OCI-LY1 (cell line): ENCODE data around the gene LRP8.

Source experiments
- H2AFZ ChIP-seq: fragments of 200-600 bp; sonication (generic), shearing (Covaris generic); 2 replicates; pipeline ENCODE4 v1.6.0; 2014; ENCODE audit warnings: antibody characterized with exemption, mild to moderate bottlenecking, low read length
- H3F3A ChIP-seq: fragments of 200-600 bp; sonication (generic), shearing (Covaris generic); 2 replicates; pipeline ENCODE4 v1.6.0; 2014; ENCODE audit warnings: mild to moderate bottlenecking, antibody characterized with exemption, low read length, moderate library complexity; ENCODE audit not compliant: insufficient read depth
- H3K27ac ChIP-seq: fragments of 200-600 bp; sonication (generic); 2 replicates; pipeline ENCODE4 v1.5.1; 2014; ENCODE audit warnings: low read length, mixed run types, mild to moderate bottlenecking, low read depth; ENCODE audit not compliant: poor library complexity, severe bottlenecking
- H3K27me3 ChIP-seq: fragments of 200-600 bp; sonication (generic); 2 replicates; pipeline ENCODE4 v1.6.0; 2014; ENCODE audit warnings: antibody characterized with exemption, mild to moderate bottlenecking, low read length, moderate library complexity; ENCODE audit not compliant: insufficient read depth
- H3K36me3 ChIP-seq: fragments of 200-600 bp; sonication (generic); 2 replicates; pipeline ENCODE4 v1.6.1; 2014; ENCODE audit warnings: mild to moderate bottlenecking, antibody characterized with exemption, low read length, moderate library complexity, mixed read lengths; ENCODE audit not compliant: insufficient read depth
- H3K4me1 ChIP-seq: fragments of 200-600 bp; sonication (generic); 2 replicates; pipeline ENCODE4 v1.5.1; 2014; ENCODE audit warnings: mild to moderate bottlenecking, low read length, moderate library complexity; ENCODE audit not compliant: insufficient read depth, severe bottlenecking
- H3K4me2 ChIP-seq: fragments of 200-600 bp; sonication (generic), shearing (Covaris generic); 2 replicates; pipeline ENCODE4 v1.6.1; 2014; ENCODE audit warnings: low read length
- H3K4me3 ChIP-seq: fragments of 200-600 bp; sonication (generic); 2 replicates; pipeline ENCODE4 v1.5.1; 2014; ENCODE audit warnings: low read length, low read depth, mild to moderate bottlenecking, mixed read lengths; ENCODE audit not compliant: poor library complexity, severe bottlenecking
- H3K79me2 ChIP-seq: fragments of 200-600 bp; shearing (Covaris generic); 2 replicates; pipeline ENCODE4 v1.6.1; 2016; ENCODE audit warnings: mixed run types, low read length, mixed read lengths; ENCODE audit not compliant: insufficient read depth
- H3K9ac ChIP-seq: fragments of 200-600 bp; sonication (generic), shearing (Covaris generic); 2 replicates; pipeline ENCODE4 v1.6.1; 2014; ENCODE audit warnings: mild to moderate bottlenecking, low read length, mixed read lengths
- H3K9me2 ChIP-seq: fragments of 200-600 bp; sonication (generic), shearing (Covaris generic); 2 replicates; pipeline ENCODE4 v1.6.1; 2014; ENCODE audit warnings: low read depth, mild to moderate bottlenecking, low read length, mixed read lengths
- H3K9me3 ChIP-seq: fragments of 200-600 bp; shearing (Covaris generic); 2 replicates; pipeline ENCODE4 v1.6.1; 2014; ENCODE audit warnings: low read length, mixed read lengths
- H4K20me1 ChIP-seq: fragments of 200-600 bp; sonication (generic), shearing (Covaris generic); 2 replicates; pipeline ENCODE4 v1.6.0; 2016; ENCODE audit warnings: mild to moderate bottlenecking, low read length; ENCODE audit not compliant: insufficient read depth
- CTCF ChIP-seq: fragments of 200-600 bp; sonication (generic), shearing (Covaris generic); IDR thresholded peaks from 2 replicates; pipeline ENCODE4 v1.5.1; 2017; ENCODE audit warnings: mild to moderate bottlenecking, antibody characterized with exemption, low read length, moderate library complexity, mixed read lengths
- EZH2 ChIP-seq: fragments of 200-600 bp; sonication (generic), shearing (Covaris generic); IDR thresholded peaks from 2 replicates; pipeline ENCODE4 v1.8.0; 2017; ENCODE audit warnings: borderline replicate concordance, mixed run types, mild to moderate bottlenecking, antibody characterized with exemption, low read length, moderate library complexity, mixed read lengths

LRP8 gene

GRCh38 chr1:53323316-53323715 is 4.6 kb downstream of the LRP8 start:
- no peaks in the 10 kb centered on the region for H4K20me1 ChIP-seq
- peaks cover 19% of the 10 kb centered on the region for H3K79me2 ChIP-seq

GRCh38 chr1:53321776-53322602 is 5.9 kb downstream of the LRP8 start:
- Histone ChIP-seq H3K9ac (no peak overlapping the region), H3K36me3 (peaks cover 85% of the 10 kb centered on the region), H3K79me2 (peaks cover 19% of the 10 kb centered on the region), H2AFZ (no peak overlapping the region), H4K20me1 (no peaks in the 10 kb centered on the region), H3K27me3 (no peaks in the 10 kb centered on the region), H3K4me1 (peaks cover 18% of the 10 kb centered on the region), H3K4me3 (no peak overlapping the region), H3F3A (no peaks in the 10 kb centered on the region), H3K9me3 (no peaks in the 10 kb centered on the region), H3K27ac (no peak overlapping the region), H3K9me2 (no peaks in the 10 kb centered on the region), H3K4me2 (no peak overlapping the region)
- TF ChIP-seq CTCF (no peak), EZH2 (no peak)

More at GRCh38 chr1:53323316-53323715, 4.6 kb downstream of the LRP8 start:
- H3K4me1 ChIP-seq = peaks cover 19% of the 10 kb centered on the region
- H3F3A ChIP-seq = no peaks in the 10 kb centered on the region
- H2AFZ ChIP-seq = no peak overlapping the region
- H3K36me3 ChIP-seq = peaks cover 72% of the 10 kb centered on the region
- no peaks in the 10 kb centered on the region for H3K27me3 ChIP-seq
- H3K9ac ChIP-seq = no peak overlapping the region
- H3K4me3 ChIP-seq = no peak overlapping the region
- no peaks in the 10 kb centered on the region for H3K9me3 ChIP-seq
- no peak overlapping the region for H3K27ac ChIP-seq
- H3K4me2 ChIP-seq = no peak overlapping the region
- H3K9me2 ChIP-seq = no peaks in the 10 kb centered on the region
- TF ChIP-seq CTCF = no peak
- no peak for TF ChIP-seq EZH2

GRCh38 chr1:53321366-53321765 is 6.5 kb downstream of the LRP8 start:
- H3K4me1 ChIP-seq = peaks cover 18% of the 10 kb centered on the region
- H2AFZ ChIP-seq = no peak overlapping the region
- no peaks in the 10 kb centered on the region for H3K9me2 ChIP-seq
- no peak overlapping the region for H3K9ac ChIP-seq
- no peak overlapping the region for H3K4me3 ChIP-seq
- H3K36me3 ChIP-seq = peaks cover 88% of the 10 kb centered on the region
- no peaks in the 10 kb centered on the region for H3F3A ChIP-seq
- no peaks in the 10 kb centered on the region for H3K27me3 ChIP-seq
- no peak overlapping the region for H3K4me2 ChIP-seq
- H3K79me2 ChIP-seq = peaks cover 19% of the 10 kb centered on the region
- H4K20me1 ChIP-seq = no peaks in the 10 kb centered on the region
- H3K9me3 ChIP-seq = no peaks in the 10 kb centered on the region
- TF ChIP-seq CTCF = peak; percentile 48
- no peak for TF ChIP-seq EZH2
- no peak overlapping the region for H3K27ac ChIP-seq
